HEK293 (cell line): ENCODE measurements around the gene CALCOCO2.

Experiments
- HOXC10 ChIP-seq: sonication (generic); formaldehyde crosslinking; IDR thresholded peaks from 2 replicates; pipeline ENCODE4 v1.8.1; 2023; ENCODE audit warnings: mild to moderate bottlenecking, missing genetic modification reagents
- IKZF3 ChIP-seq: fragments of 450-650 bp; IDR thresholded peaks from 2 replicates; pipeline ENCODE4 v1.5.0; 2018; ENCODE audit warnings: missing biosample characterization, mild to moderate bottlenecking, missing genetic modification characterization, moderate library complexity
- PATZ1 ChIP-seq: fragments of 450-650 bp; formaldehyde crosslinking; IDR thresholded peaks from 2 replicates; pipeline ENCODE4 v1.5.1; 2016; ENCODE audit warnings: missing biosample characterization, missing genetic modification characterization
- PRDM2 ChIP-seq: fragments of 450-650 bp; formaldehyde crosslinking; IDR thresholded peaks from 2 replicates; pipeline ENCODE4 v1.5.1; 2016; ENCODE audit warnings: missing biosample characterization, missing genetic modification characterization, borderline replicate concordance
- PRDM6 ChIP-seq: fragments of 450-650 bp; formaldehyde crosslinking; IDR thresholded peaks from 2 replicates; pipeline ENCODE4 v1.5.1; 2017; ENCODE audit warnings: missing biosample characterization, missing genetic modification characterization
- REPIN1 ChIP-seq: fragments of 450-650 bp; formaldehyde crosslinking; IDR thresholded peaks from 2 replicates; pipeline ENCODE4 v1.5.1; 2017; ENCODE audit warnings: missing biosample characterization, missing genetic modification characterization, low read depth
- REST ChIP-seq: fragments of 450-650 bp; formaldehyde crosslinking; IDR thresholded peaks from 2 replicates; pipeline ENCODE4 v1.5.1; 2016; ENCODE audit warnings: missing biosample characterization, missing genetic modification characterization
- ZBTB20 ChIP-seq: fragments of 450-650 bp; formaldehyde crosslinking; IDR thresholded peaks from 2 replicates; pipeline ENCODE4 v1.5.1; 2016; ENCODE audit warnings: missing biosample characterization, missing genetic modification characterization
- ZFP3 ChIP-seq: fragments of 450-650 bp; formaldehyde crosslinking; IDR thresholded peaks from 2 replicates; pipeline ENCODE4 v1.5.1; 2016; ENCODE audit warnings: low read depth, missing biosample characterization, missing genetic modification characterization
- ZNF10 ChIP-seq: fragments of 450-650 bp; formaldehyde crosslinking; IDR thresholded peaks from 2 replicates; pipeline ENCODE4 v1.5.1; 2017; ENCODE audit warnings: missing biosample characterization, missing genetic modification characterization
- ZNF16 ChIP-seq: fragments of 450-650 bp; formaldehyde crosslinking; IDR thresholded peaks from 2 replicates; pipeline ENCODE4 v1.5.1; 2016; ENCODE audit warnings: low read depth, missing biosample characterization, missing genetic modification characterization
- ZNF175 ChIP-seq: fragments of 450-650 bp; formaldehyde crosslinking; IDR thresholded peaks from 2 replicates; pipeline ENCODE4 v1.5.1; 2016; ENCODE audit warnings: missing biosample characterization, missing genetic modification characterization
- ZNF18 ChIP-seq: fragments of 450-650 bp; formaldehyde crosslinking; IDR thresholded peaks from 2 replicates; pipeline ENCODE4 v1.5.1; 2016; ENCODE audit warnings: missing biosample characterization, missing genetic modification characterization
- ZNF248 ChIP-seq: fragments of 450-650 bp; formaldehyde crosslinking; IDR thresholded peaks from 2 replicates; pipeline ENCODE4 v1.5.1; 2017; ENCODE audit warnings: missing biosample characterization, missing genetic modification characterization
- ZNF26 ChIP-seq: fragments of 450-650 bp; formaldehyde crosslinking; IDR thresholded peaks from 2 replicates; pipeline ENCODE4 v1.5.1; 2016; ENCODE audit warnings: missing biosample characterization, missing genetic modification characterization
- ZNF274 ChIP-seq, 2 experiments: fragments of 200-500 bp in 1 of 2; fragments of 450-650 bp in 1 of 2; sonication (Bioruptor generic) in 1 of 2; formaldehyde crosslinking in 1 of 2; IDR thresholded peaks; 2 replicates each; pipeline versions ENCODE4 v1.5.1 to v1.6.1; 2014 to 2016; ENCODE audit warnings: borderline replicate concordance in 1 of 2, inconsistent platforms in 1 of 2, low read length in 1 of 2, missing biosample characterization in 1 of 2, missing genetic modification characterization in 1 of 2
- ZNF48 ChIP-seq: fragments of 450-650 bp; formaldehyde crosslinking; IDR thresholded peaks from 2 replicates; pipeline ENCODE4 v1.5.1; 2016; ENCODE audit warnings: missing biosample characterization, missing genetic modification characterization
- ZNF514 ChIP-seq: fragments of 450-650 bp; formaldehyde crosslinking; IDR thresholded peaks from 2 replicates; pipeline ENCODE4 v1.5.1; 2016; ENCODE audit warnings: missing biosample characterization, missing genetic modification characterization
- ZNF558 ChIP-seq: fragments of 450-650 bp; formaldehyde crosslinking; IDR thresholded peaks from 2 replicates; pipeline ENCODE4 v1.5.1; 2016; ENCODE audit warnings: missing biosample characterization, missing genetic modification characterization
- ZNF561 ChIP-seq: fragments of 450-650 bp; IDR thresholded peaks from 2 replicates; pipeline ENCODE4 v1.5.1; 2018; ENCODE audit warnings: missing biosample characterization, missing genetic modification characterization, borderline replicate concordance
- ZNF596 ChIP-seq: fragments of 450-650 bp; IDR thresholded peaks from 2 replicates; pipeline ENCODE4 v1.5.0; 2018; ENCODE audit warnings: missing biosample characterization, mild to moderate bottlenecking, missing genetic modification characterization, moderate library complexity
- ZNF664 ChIP-seq: fragments of 450-650 bp; formaldehyde crosslinking; IDR thresholded peaks from 2 replicates; pipeline ENCODE4 v1.5.1; 2016; ENCODE audit warnings: missing biosample characterization, missing genetic modification characterization
- ZSCAN30 ChIP-seq: fragments of 450-650 bp; IDR thresholded peaks from 2 replicates; pipeline ENCODE4 v1.5.1; 2018; ENCODE audit warnings: missing biosample characterization, mild to moderate bottlenecking, missing genetic modification characterization, moderate library complexity

The CALCOCO2 gene

GRCh38 chr17:48892940-48893645 is 62.3 kb downstream of the CALCOCO2 start (continued):
- TF ChIP-seq ZNF16 (no peak), ZNF561 (tag by site-specific recombination) (no peak), PRDM6 (tag by site-specific recombination) (no peak), ZNF514 (tag by site-specific recombination) (no peak), ZNF10 (no peak), ZNF18 (no peak), ZBTB20 (tag by site-specific recombination) (no peak), PRDM2 (tag by site-specific recombination) (no peak), ZNF596 (no peak), REPIN1 (tag by site-specific recombination) (no peak), ZNF558 (tag by site-specific recombination) (no peak), PATZ1 (tag by site-specific recombination) (peak; percentile 57), REST (tag by site-specific recombination) (no peak), ZFP3 (tag by site-specific recombination) (no peak), ZSCAN30 (tag by site-specific recombination) (no peak), ZNF48 (tag by site-specific recombination) (no peak), IKZF3 (tag by site-specific recombination) (no peak), ZNF274 (IDR thresholded peaks at IDR 0.05; ENCODE audit: low read length) (no peak), ZNF274 (tag by site-specific recombination; IDR thresholded peaks at IDR 0.05; ENCODE audit: borderline replicate concordance) (no peak), ZNF664 (tag by site-specific recombination) (no peak), ZNF248 (no peak), HOXC10 (CRISPR knock-in tag) (no peak), ZNF26 (tag by site-specific recombination) (no peak), ZNF175 (tag by site-specific recombination) (no peak)
